GM18909 (cell line): Measurements from ENCODE around the gene VPS11.

Source experiments
- ATAC-seq: cut with Tn5 transposase; IDR thresholded peaks from one replicate; pipeline ENCODE4 v1.9.1; 2021; ENCODE audit warnings: mild to moderate bottlenecking; ENCODE audit not compliant: unreplicated experiment, poor library complexity

Gene VPS11

GRCh38 chr11:119065369-119065768 is 2.2 kb upstream of the VPS11 start:
- ATAC-seq = no peak

- no peak for ATAC-seq
Observed at GRCh38 chr11:119077839-119078238, 10.2 kb downstream of the VPS11 start.

- no peak for ATAC-seq
Observed at GRCh38 chr11:119078675-119079420, 11.2 kb downstream of the VPS11 start.

GRCh38 chr11:119081682-119082260 is 14.2 kb downstream of the VPS11 start:
- no peak for ATAC-seq

GRCh38 chr11:119084663-119085436 is 17.2 kb downstream of the VPS11 start, which contains the start of gene HMBS:
Gene HMBS (plus strand): TSS chr11:119084881. CDS start chr11:119085034, 153 bp downstream.
- ATAC-seq = peak; percentile 87

- ATAC-seq = peak; percentile 9
Observed at GRCh38 chr11:119085437-119085847, 17.8 kb downstream of the VPS11 start.

- ATAC-seq = no peak
Observed at GRCh38 chr11:119087123-119087522, 19.5 kb downstream of the VPS11 start.

- no peak for ATAC-seq
Observed at GRCh38 chr11:119087747-119088241, 20.2 kb downstream of the VPS11 start.

GRCh38 chr11:119088406-119088805 is 20.8 kb downstream of the VPS11 start:
- no peak for ATAC-seq

- ATAC-seq = no peak
Observed at GRCh38 chr11:119089319-119089718, 21.7 kb downstream of the VPS11 start.

- no peak for ATAC-seq
Observed at GRCh38 chr11:119091178-119091577, 23.6 kb downstream of the VPS11 start.

- ATAC-seq = no peak
Observed at GRCh38 chr11:119091966-119092879, 24.6 kb downstream of the VPS11 start.

- ATAC-seq = no peak
Observed at GRCh38 chr11:119092880-119093842, 25.5 kb downstream of the VPS11 start.

GRCh38 chr11:119093942-119094815 is 26.6 kb downstream of the VPS11 start:
- ATAC-seq = peak; percentile 10

- peak; percentile 35 for ATAC-seq
Observed at GRCh38 chr11:119094816-119095065, 27.1 kb downstream of the VPS11 start.

- ATAC-seq = peak; percentile 80
Observed at GRCh38 chr11:119095066-119095880, 27.7 kb downstream of the VPS11 start.

- ATAC-seq = no peak
Observed at GRCh38 chr11:119099711-119100110, 32.1 kb downstream of the VPS11 start.
